MM.1S (cell line): ENCODE data around the gene BRI3.

Source experiments
- CTCF ChIP-seq: fragments of 300-600 bp; sonication (generic); IDR thresholded peaks from 2 replicates; pipeline ENCODE4 v1.5.1; 2016; ENCODE audit warnings: antibody characterized with exemption, low read length, mixed read lengths
- EZH2 ChIP-seq: fragments of 300-600 bp; sonication (generic); optimal IDR thresholded peaks from 2 replicates; pipeline ENCODE3; 2017; ENCODE audit warnings: low read depth, mild to moderate bottlenecking, antibody characterized with exemption, low read length, mixed read lengths
- EZH2phosphoT487 ChIP-seq: fragments of 300-600 bp; sonication (generic); IDR thresholded peaks from 2 replicates; pipeline ENCODE4 v1.6.1; 2018; ENCODE audit warnings: antibody characterized with exemption, low read length

GRCh38 chr7:98287486-98287959 lies 6.0 kb downstream of the BRI3 start:
- no peak for TF ChIP-seq CTCF
- TF ChIP-seq EZH2phosphoT487, result no peak
- no peak for TF ChIP-seq EZH2
